HG03565 (cell line): Measurements from ENCODE around the gene PROSER2.

Experiments used
- ATAC-seq: cut with Tn5 transposase; IDR thresholded peaks from one replicate; pipeline ENCODE4 v1.9.1; 2021; ENCODE audit warnings: mild to moderate bottlenecking, moderate library complexity; ENCODE audit not compliant: unreplicated experiment

PROSER2 gene

DNA sequence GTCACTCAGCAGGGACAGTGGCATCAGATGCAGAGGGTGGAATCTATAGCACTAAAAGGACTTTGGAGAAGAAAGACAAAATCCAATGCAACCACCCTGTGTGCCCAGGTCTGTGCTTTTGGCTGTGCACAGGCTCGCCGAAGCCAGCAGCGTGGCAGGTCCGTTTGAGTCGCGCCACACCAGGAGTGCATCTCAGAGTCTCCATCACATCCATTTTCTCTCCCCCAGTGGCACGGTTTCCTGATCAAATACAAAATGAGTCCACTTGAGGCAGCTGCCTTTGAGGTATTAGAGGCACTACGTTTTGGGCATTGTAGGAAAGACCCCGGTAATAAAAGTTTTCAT is 23.4 kb upstream of the PROSER2 start:
- ATAC-seq: no peak

GRCh38 chr10:11804336-11804735 is 18.8 kb upstream of the PROSER2 start:
- ATAC-seq: no peak

DNA sequence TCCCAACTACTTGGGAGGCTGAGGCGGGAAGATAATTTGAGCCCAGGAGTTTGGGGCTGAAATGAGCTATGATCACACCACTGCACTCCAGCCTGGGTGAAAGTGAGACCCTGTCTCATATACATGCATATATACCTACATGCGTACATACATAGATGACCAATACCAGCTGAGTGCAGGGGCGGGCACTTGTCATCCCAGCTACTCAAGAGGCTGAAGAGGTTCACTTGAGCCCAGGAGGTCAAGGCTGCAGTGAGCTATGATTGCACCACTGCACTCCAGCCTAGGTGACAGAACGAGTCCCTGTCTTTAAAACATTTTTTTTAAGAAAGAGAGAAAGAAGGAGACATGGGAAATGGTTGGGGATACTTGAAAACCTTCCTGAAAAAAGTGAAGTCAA is 17.4 kb upstream of the PROSER2 start:
- ATAC-seq: no peak

DNA sequence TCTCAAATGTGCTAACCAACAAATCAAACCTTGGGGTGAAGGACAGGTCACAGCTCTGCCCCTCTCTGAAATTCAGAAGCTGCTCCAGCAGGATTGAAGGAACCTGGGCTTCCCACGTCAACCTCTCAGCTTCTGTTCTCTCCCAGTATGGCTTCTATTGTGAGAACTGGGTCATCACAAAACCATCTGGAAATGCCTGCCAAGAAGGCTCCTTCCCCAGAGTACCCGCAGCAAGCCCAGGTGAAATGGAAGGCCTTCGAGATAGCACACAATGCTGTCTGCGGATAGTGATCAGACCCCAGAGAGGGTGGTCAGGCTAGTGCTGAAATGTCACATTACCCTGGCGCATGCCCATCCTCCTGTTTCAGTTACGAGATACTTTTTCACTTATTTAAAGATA is 16.4 kb upstream of the PROSER2 start:
- ATAC-seq: no peak

DNA sequence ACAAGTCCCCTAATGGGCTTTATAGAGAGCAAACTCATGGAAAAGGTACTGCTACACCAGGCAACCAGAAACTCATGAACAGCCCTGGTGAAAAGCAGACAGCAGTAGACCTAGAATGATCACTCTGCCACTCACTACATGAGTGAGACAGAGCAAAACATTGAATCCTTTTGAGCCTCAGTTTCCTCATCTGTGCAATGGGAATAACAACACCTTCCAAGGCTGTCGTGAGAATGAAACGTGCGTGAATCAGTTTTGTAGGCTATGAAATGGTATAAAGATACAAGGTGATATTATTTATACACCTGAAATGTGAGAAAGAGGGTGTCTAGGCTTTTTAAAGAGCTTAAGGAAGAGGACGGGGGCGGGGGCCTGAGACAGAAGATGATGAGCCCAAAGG is 14.3 kb upstream of the PROSER2 start:
- no peak for ATAC-seq

DNA sequence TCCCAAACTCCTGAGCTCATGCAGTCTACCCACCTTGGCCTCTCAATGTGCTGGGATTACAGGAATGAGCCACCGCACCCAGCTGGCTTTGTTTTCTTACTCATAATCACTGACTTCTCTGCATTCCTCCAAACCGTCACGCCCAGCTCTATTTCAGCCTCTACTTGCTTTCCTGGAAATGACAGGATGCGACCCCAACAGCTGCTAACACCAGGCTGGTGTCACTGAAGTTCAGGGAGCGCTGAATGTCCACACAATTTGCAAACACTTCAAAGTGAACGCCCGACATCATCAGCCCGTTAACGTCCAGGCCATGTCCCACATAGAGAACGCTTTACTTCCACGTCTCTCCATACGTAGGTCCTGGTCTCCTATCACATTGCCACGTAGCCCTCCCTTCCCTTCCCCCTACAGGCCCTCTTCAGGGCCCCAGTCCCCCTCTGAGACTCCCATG is 12.8 kb upstream of the PROSER2 start:
- ATAC-seq: no peak

GRCh38 chr10:11810973-11811372 is 12.2 kb upstream of the PROSER2 start:
- ATAC-seq: no peak

GRCh38 chr10:11813177-11813576 is 10.0 kb upstream of the PROSER2 start:
- no peak for ATAC-seq

GRCh38 chr10:11813855-11814567 is 9.1 kb upstream of the PROSER2 start:
- ATAC-seq: no peak

DNA sequence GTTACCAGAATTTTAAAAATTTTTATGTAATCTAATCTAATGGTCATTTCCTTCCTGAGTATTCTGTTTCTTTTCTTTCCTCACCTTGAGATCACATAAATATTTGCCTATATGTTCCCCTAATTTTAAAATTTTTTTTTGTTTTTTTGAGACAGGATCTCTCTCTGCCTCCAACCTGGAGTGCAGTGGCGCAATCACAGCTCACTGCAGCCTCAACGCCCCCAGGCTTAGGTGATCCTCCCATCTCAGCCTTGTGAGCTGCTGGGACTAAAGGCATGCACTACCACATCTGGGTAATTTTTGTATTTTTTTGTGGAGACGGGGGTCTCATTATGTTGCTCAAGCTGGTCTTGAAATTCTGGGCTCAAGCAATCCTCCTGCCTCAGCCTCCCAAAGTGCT is 4.1 kb upstream of the PROSER2 start:
- no peak for ATAC-seq

- ATAC-seq: no peak
Observed at GRCh38 chr10:11822026-11822756, 965 bp upstream of the PROSER2 start.

DNA sequence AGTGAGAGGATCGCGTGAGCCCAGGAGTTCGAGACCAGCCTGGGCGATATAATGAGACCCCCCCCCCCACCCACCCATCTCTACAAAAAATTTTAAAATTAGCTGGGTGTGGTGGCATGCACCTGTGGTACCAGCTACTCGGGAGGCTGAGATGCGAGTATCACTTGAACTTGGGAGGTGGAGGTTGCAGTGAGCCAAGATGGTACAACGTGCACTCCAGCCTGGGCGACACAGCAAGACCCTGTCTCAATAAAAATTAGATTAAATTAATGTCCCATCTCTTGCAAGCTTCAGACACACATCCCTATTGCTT is 391 bp upstream of the PROSER2 start:
- no peak for ATAC-seq

DNA sequence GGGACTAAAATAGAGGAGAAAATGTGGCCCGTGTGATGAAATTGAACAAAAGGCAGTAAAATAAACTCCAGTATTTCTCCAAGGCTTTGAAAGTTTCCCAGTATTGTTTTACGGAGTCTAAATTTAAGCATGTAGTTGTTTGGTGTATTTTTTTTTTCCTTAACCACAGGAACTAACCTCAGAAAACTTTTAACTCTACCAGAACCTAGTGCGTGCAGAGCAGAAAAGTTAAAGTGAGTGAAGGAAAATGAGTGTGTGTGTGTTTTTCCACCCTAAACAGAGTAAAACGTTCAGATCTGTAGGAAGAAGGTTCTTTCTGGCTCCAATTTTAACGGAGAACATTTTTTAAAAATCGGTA is 812 bp downstream of the PROSER2 start:
- no peak for ATAC-seq

DNA sequence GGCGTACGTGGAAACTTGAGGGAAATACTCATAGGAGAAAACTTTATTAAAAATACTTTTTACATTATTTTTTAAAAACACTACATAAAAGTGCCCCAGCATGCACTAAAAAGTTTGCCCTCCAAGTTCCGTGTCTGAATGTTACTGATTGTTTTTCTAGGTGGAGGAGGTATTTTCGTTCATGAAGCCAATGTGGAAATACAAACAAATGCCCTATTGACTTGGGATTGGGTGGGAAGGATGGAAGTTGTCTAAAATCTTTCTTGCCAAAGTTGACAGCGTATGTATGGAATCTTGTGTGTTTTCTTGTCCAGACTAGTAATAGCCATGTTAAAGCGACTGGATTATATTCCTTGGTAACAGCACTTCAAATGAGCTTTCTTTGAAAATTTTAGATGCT is 1.2 kb downstream of the PROSER2 start:
- no peak for ATAC-seq

GRCh38 chr10:11824825-11825224 is 1.7 kb downstream of the PROSER2 start:
- ATAC-seq: no peak

DNA sequence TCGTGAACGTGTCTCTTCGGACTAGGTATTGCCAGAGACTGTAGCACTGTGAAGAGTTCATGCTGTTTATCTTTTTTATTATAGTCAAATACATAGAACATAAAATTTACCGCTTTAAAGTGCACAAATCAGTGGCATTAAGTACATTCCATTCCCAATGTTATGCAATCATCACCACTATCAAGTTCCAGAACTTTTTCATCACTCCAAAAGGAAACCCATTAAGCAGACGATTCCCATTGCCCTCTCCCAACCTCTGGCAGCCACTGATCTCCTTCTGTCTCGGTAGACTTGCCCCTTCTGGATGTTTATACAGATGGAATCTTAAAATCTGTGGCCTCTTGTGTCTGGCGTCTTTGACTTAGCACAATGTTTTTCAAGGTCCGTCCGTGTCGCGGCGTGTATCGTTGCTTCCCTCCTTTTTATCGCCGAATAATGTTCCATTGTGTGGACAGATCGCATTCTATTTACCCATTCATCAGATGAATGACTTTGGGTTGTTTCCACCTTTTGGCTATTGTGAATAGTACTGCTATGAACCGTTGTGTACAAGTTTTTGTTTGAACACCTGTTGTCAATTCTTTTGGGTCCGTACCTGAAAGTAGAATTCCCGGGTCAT is 2.7 kb downstream of the PROSER2 start:
- ATAC-seq: no peak

GRCh38 chr10:11827006-11827405 is 3.9 kb downstream of the PROSER2 start:
- ATAC-seq: no peak

GRCh38 chr10:11827414-11827813 is 4.3 kb downstream of the PROSER2 start:
- ATAC-seq: no peak

DNA sequence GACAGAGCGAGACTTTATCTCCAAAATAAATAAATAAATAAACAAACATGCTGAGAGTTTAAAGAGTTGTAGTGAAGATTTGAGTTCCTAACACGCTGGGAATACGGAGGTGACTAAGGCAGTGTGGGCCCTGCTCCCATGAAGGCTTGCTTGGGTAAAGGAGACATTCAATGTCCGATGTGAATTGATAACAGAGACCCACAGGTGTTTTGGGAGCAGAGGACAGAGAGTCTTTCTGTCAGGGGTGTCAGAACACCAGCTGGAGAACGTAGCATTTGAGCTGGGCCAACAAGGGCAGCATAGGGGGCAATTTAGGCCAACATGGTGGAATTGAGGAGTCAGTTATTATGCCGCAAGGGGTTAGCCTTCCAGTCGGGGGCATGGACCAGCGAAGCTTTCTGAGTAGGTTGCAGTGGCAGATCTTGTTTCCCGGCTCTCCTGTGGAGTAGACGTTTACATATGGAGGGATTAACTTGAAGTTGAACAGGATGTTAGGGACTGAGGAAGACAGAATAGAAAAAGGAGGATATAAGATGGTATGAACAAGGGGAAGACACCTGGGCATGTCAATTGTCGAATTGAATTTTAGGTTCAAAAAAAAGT is 5.6 kb downstream of the PROSER2 start:
- no peak for ATAC-seq

DNA sequence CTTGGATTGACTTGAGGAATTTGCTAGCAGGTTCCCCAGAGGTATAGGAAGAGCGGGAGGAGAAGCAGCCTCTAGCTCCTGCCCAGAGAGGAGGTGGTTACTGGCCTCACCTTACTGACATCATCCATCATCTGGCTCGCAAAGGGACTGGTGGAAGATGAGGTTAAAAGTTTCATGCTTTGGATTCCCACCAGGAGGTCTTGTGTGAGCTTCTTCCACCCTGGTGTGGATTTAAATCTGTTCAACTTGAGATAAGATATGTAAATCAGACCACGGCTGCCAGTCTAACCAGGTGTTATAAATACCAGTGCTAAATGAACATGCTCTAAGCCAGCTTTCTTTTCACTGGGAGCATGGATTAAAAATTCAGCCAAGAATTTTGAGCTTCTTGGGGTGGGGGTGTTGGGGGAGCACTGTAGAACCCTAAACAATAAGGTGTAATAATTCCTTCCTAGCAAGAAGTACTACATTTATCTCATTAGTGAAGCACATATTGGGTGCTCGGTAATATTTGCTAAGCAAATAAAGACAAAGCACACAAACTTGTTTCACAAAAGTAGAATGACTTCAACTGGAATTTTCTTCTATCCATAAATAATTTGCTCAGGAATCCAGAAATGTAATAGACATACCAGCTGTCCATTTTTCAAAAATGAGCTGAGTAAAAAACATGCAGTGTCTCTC is 7.8 kb downstream of the PROSER2 start:
- ATAC-seq: no peak

DNA sequence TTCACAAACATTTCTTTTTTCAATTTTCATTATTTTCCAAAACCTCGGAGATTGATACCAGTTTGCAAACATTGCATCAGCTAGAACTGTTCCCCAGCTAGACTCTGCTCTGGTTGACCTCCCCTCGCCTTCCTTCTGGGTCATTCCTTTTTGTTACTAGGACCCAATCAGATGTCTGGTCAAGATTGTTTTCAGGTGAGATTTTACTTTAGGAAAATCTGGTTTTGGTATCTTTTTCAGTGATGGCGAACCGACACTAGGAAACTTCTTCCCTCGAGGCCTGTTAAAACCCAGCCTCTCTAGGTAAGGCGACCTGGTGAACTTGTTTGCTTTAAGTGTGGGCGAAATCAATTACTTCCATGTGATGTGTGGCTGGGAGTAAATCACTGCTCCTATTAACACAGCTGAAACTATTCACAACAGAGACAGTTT is 8.4 kb downstream of the PROSER2 start:
- no peak for ATAC-seq
